Upper lobe of left lung (tissue), 6 donors: ENCODE results near the gene ZNF484. TPM values are rescaled to one million over a fixed set of nuclear protein-coding genes. Genes with fewer than 3 reads are reported as not detected.
"Not testable (repeated sequence)": the region's sequence is repeated elsewhere in the genome, so short reads cannot be mapped to it uniquely, and the experiment has no call there.

Source experiments
- ATAC-seq, 2 donors: fragments of 200-7000 bp; cut with Tn5 transposase; one replicate each; pipeline ENCODE4 v1.9.1; 2022; ENCODE audit warnings: mild to moderate bottlenecking in 2 of 2, moderate library complexity in 2 of 2; ENCODE audit not compliant: low FRiP score in 2 of 2
- DNase-seq, 2 donors: peaks; one replicate each; pipeline ENCODE4 v3.0.0-alpha.2; 2019 to 2020
- H3K27ac ChIP-seq, 4 donors: fragments of 200-600 bp; sonication (generic); one replicate each; pipeline ENCODE4 v1.5.1; 2016 to 2019
- H3K27me3 ChIP-seq, 4 donors: fragments of 200-600 bp; sonication (generic); one replicate each; pipeline ENCODE4 v1.5.1; 2017 to 2019
- H3K36me3 ChIP-seq, 4 donors: fragments of 200-600 bp; sonication (generic); one replicate each; pipeline ENCODE4 v1.5.1; 2016 to 2019
- H3K4me1 ChIP-seq, 4 donors: fragments of 200-600 bp; sonication (generic); one replicate each; pipeline ENCODE4 v1.5.1; 2018 to 2019
- H3K4me3 ChIP-seq, 4 donors: fragments of 200-600 bp; sonication (generic); one replicate each; pipeline ENCODE4 v1.5.1; 2017 to 2019; ENCODE audit warnings: mild to moderate bottlenecking in 2 of 4, moderate library complexity in 1 of 4
- H3K9me3 ChIP-seq, 4 donors: fragments of 200-600 bp; sonication (generic); one replicate each; pipeline ENCODE4 v1.5.1; 2018 to 2019
- EP300 ChIP-seq, 4 donors: sonication (generic); formaldehyde crosslinking; IDR thresholded peaks; one replicate each; pipeline ENCODE4 v1.5.1; 2017; ENCODE audit warnings: antibody characterized with exemption in 4 of 4, control low read depth in 2 of 4
- POLR2A ChIP-seq, 4 donors: fragments of 450-650 bp; IDR thresholded peaks; one replicate each; pipeline ENCODE4 v1.5.1; 2016 to 2017; ENCODE audit warnings: antibody characterized with exemption in 4 of 4, mild to moderate bottlenecking in 2 of 4
- POLR2AphosphoS5 ChIP-seq, 2 donors: sonication (generic); formaldehyde crosslinking; IDR thresholded peaks; one replicate each; pipeline ENCODE4 v1.5.1; 2017; ENCODE audit warnings: antibody characterized with exemption in 2 of 2
- WGBS, 2 donors: methylation state at CpG; one replicate each; pipeline ENCODE4 v1.1.5; 2017 to 2018; 5-methylcytosine and 5-hydroxymethylcytosine counted together
- small RNA-seq, 4 donors: library from RNA; depleted of rRNA; stranded (forward); fragments of <200 nt; gene quantifications; one replicate each; pipeline ENCODE3, GENCODE V24; 2016
- total RNA-seq, 6 donors: library from RNA; depleted of rRNA in 4 of 6; stranded (reverse); fragments of >200 nt in 4 of 6; gene quantifications; one replicate each; pipeline versions ENCODE4 v1.1.0 to v1.2.1, GENCODE V29; 2016 to 2021
- TF ChIP-seq, protein P1 (sequence below), 6 experiments: fragments of 450-650 bp in 4 of 6; fragments of 200-600 bp in 2 of 6; sonication (generic) in 2 of 6; IDR thresholded peaks; one replicate each; pipeline ENCODE4 v1.5.1; 2016 to 2019; ENCODE audit warnings: antibody characterized with exemption in 6 of 6
- donor health status: DM: no; HTN: no; CAD: no; lungs with moderate emphysema.
- donor health status: DM: no; HTN: yes; CAD: no; lungs with severe emphysema.

The ZNF484 gene
- total RNA-seq, 6 donors from 2014 or later = 5.4 to 15.4 (median 8.9) TPM

- Histone ChIP-seq H3K27me3 (no peaks in the 10 kb centered on the region), H3K27ac (no peak overlapping the region), H3K9me3 (no peaks in the 10 kb centered on the region), H3K4me1 (no peaks in the 10 kb centered on the region), H3K36me3 (no peaks in the 10 kb centered on the region), H3K4me3 (no peak overlapping the region)
- DNase-seq = peak in 1 of 2 donors; percentile 56
- TF ChIP-seq POLR2A (IDR thresholded peaks at IDR 0.05) = no peak
- no peak for TF ChIP-seq EP300 (IDR thresholded peaks at IDR 0.05)
- TF ChIP-seq, protein P1, sequence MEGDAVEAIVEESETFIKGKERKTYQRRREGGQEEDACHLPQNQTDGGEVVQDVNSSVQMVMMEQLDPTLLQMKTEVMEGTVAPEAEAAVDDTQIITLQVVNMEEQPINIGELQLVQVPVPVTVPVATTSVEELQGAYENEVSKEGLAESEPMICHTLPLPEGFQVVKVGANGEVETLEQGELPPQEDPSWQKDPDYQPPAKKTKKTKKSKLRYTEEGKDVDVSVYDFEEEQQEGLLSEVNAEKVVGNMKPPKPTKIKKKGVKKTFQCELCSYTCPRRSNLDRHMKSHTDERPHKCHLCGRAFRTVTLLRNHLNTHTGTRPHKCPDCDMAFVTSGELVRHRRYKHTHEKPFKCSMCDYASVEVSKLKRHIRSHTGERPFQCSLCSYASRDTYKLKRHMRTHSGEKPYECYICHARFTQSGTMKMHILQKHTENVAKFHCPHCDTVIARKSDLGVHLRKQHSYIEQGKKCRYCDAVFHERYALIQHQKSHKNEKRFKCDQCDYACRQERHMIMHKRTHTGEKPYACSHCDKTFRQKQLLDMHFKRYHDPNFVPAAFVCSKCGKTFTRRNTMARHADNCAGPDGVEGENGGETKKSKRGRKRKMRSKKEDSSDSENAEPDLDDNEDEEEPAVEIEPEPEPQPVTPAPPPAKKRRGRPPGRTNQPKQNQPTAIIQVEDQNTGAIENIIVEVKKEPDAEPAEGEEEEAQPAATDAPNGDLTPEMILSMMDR (IDR thresholded peaks at IDR 0.05) = no peak
- TF ChIP-seq POLR2AphosphoS5 (IDR thresholded peaks at IDR 0.05) = no peak
- peak in 1 of 2 donors; percentile 23 for ATAC-seq
- 90% methylated on average over 11 of the region's 11 CpGs for WGBS, 2 donors
Observed at GRCh38 chr9:92798358-92798757, 79.5 kb downstream of the ZNF484 start.

DNA sequence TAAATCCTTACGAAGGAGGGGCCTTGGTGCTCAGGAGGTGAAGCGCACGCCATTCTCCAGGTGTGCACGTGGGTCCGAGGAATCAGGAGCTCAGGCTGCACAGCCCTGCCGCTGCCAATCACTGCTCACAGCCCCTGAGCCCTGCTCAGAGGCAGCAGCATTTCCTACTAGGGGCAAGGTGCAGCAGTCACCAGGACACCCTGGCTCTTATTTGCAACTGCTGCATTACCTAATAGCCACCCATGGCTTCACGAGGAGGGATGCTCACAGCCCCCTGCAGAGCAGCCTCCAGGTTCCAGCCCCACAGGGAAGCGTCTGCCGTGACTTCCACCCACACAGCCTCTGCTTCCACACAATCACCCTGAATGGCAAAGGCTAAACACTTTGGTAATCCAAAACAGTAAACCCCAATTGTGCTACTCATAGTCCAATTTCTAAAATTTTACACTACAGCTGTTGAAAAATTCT is 81.5 kb downstream of the ZNF484 start:
- not testable (repeated sequence) for DNase-seq

DNA sequence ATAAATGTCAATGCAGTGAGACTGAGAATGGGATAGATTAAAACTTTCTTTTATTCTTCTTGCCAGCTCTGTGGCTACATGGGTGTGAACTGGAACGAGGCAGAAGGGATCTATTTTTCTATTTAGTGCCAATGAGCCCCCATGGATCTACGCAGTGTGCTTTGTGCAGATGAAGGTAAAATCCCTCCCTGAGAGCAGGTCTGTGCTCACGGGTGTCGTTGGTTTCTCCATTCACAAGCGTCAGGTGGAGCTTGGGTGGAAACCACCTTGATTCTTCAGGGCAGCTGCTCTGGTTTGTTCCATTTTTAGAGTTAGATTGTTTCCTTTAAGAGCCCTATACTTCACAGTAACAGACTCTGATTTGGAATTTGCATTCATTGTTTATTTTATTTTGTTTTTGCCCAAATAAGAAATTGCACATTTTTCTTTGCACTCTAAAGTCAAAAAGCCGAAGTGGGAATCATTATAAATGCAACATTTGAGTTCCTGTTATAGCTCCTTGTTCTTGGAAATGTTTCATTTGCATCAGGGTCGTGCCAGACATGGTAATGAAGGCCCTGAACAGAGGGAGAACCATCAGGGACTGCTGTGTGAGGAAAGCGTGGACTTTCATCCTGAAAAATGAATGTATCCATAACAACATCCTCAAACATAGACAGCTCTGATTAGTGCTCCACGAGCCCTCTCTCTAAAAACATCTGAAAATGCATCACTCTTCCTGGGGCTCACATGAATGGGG is 82.1 kb downstream of the ZNF484 start:
- Histone ChIP-seq H3K4me3 (no peak overlapping the region), H3K9me3 (no peaks in the 10 kb centered on the region), H3K36me3 (no peaks in the 10 kb centered on the region), H3K27ac (no peak overlapping the region), H3K4me1 (peaks cover 0 to 3% (median 1%) of the 10 kb centered on the region in 4 donors), H3K27me3 (no peaks in the 10 kb centered on the region)
- no peak for DNase-seq
- 57 to 61% methylated on average over 9 of the region's 9 CpGs for WGBS, 2 donors
- no peak for ATAC-seq
- TF ChIP-seq POLR2AphosphoS5 (IDR thresholded peaks at IDR 0.05) (no peak), EP300 (IDR thresholded peaks at IDR 0.05) (no peak), POLR2A (IDR thresholded peaks at IDR 0.05) (no peak)
- TF ChIP-seq, protein P1 (IDR thresholded peaks at IDR 0.05) = no peak

More for the DNA sequence above, 81.5 kb downstream of the ZNF484 start:
- not testable (repeated sequence) for H3K27me3 ChIP-seq, ATAC-seq, H3K36me3 ChIP-seq, H3K27ac ChIP-seq, H3K4me3 ChIP-seq, H3K4me1 ChIP-seq, H3K9me3 ChIP-seq
- 50 to 56% methylated on average over 4 to 9 of the region's 9 CpGs for WGBS, 2 donors

Small RNA genes within 50 kb of the gene (small RNA-seq; reads per million reads assigned to genes)
- gene RNU6-714P = 0 reads per million in 4 donors

Other genes starting within 250 kb of the ZNF484 start
- gene IPPK, start 207.9 kb downstream of the ZNF484 start, total RNA-seq = 10 to 100 TPM in 2 of 6 donors, 1 to 10 TPM in 4; 4.7 to 16.6 (median 6.5) TPM
- gene BICD2, start 113.2 kb downstream of the ZNF484 start, total RNA-seq = 10 to 100 TPM; 33.8 to 50.1 (median 45.1) TPM
- 10 to 100 TPM; 14.0 to 45.1 (median 22.3) TPM for gene FGD3, start 69.5 kb upstream of the ZNF484 start, total RNA-seq
- gene SUSD3, start 180.7 kb upstream of the ZNF484 start, total RNA-seq = 10 to 100 TPM in 1 of 6 donors, 1 to 10 TPM in 5; 3.9 to 17.8 (median 5.2) TPM
- gene CARD19, start 218.2 kb upstream of the ZNF484 start, total RNA-seq = 10 to 100 TPM; 34.7 to 92.3 (median 41.7) TPM